HCT116 (cell line): ENCODE results near the gene ANKRD23. TPM values are rescaled to one million over a fixed set of nuclear protein-coding genes. Genes with fewer than 3 reads are reported as not detected.

ENCODE experiments used
- ATAC-seq: fragments of 200-7000 bp; cut with Tn5 transposase; 2 replicates; pipeline ENCODE4 v1.9.1; 2020; ENCODE audit warnings: mild to moderate bottlenecking, moderate library complexity
- BruUV-seq: library from RNA; stranded (reverse); fragments of 400-500 nt; replicated peaks from 2 replicates; lab custom pipeline; 2021; lab: Mats Ljungman, UMichigan
- CTCF ChIA-PET: fragments of 300-600 bp; sonication (Branson Sonifier 250); formaldehyde crosslinking; loops from one replicate; lab custom pipeline; 2021; ENCODE audit warnings: antibody characterized with exemption; lab: Charles Lee
- POLR2A ChIA-PET: fragments of 300-600, 350-600 bp; sonication (Branson Sonifier 250); formaldehyde crosslinking; loops from one replicate; lab custom pipeline; 2021; ENCODE audit warnings: antibody characterized with exemption; lab: Charles Lee
- RAD21 ChIA-PET, 2 experiments: fragments of 300-600 bp; sonication (Branson Sonifier 250); formaldehyde crosslinking; loops; one replicate each; lab custom pipeline; 2023; ENCODE audit warnings: low total read pairs in 2 of 2; ENCODE audit not compliant: uncharacterized antibody in 2 of 2, unreplicated experiment in 2 of 2, low non-redundant PET in 1 of 2; lab: Charles Lee
- DNase-seq: peaks from one replicate; pipeline ENCODE4 v3.0.0-alpha.2; 2010; ENCODE audit warnings: low read depth, low spot score
- H2AFZ ChIP-seq: fragments of 200-600 bp; shearing (Covaris generic), sonication (generic); 2 replicates; pipeline ENCODE4 v1.6.1; 2017; ENCODE audit warnings: low read depth, mixed run types, mixed read lengths, antibody characterized with exemption, low read length; ENCODE audit not compliant: poor library complexity, severe bottlenecking
- H3K27ac ChIP-seq: 2 replicates; pipeline ENCODE4 v1.5.1; 2012; ENCODE audit warnings: low read depth, low read length
- H3K27me3 ChIP-seq: fragments of 200-600 bp; sonication (generic); 2 replicates; pipeline ENCODE4 v1.6.1; 2016; ENCODE audit warnings: mixed run types, low read length, mixed read lengths; ENCODE audit not compliant: insufficient read depth
- H3K36me3 ChIP-seq, 2 experiments: fragments of 200-500 bp in 1 of 2; fragments of 200-600 bp in 1 of 2; sonication (Bioruptor generic) in 1 of 2; sonication (generic) in 1 of 2; 2 replicates each; pipeline versions ENCODE4 v1.5.1 to v1.6.1; 2014 to 2016; ENCODE audit warnings: low read length in 2 of 2, inconsistent platforms in 1 of 2, mixed read lengths in 1 of 2, mixed run types in 1 of 2; ENCODE audit not compliant: insufficient read depth in 2 of 2, control insufficient read depth in 1 of 2
- H3K4me1 ChIP-seq, 2 experiments: fragments of 200-600 bp in 1 of 2; sonication (generic) in 1 of 2; 2 replicates each; pipeline versions ENCODE4 v1.5.1 to v1.6.1; 2012 to 2017; ENCODE audit warnings: low read length in 2 of 2, inconsistent platforms in 1 of 2, mild to moderate bottlenecking in 1 of 2, mixed read lengths in 1 of 2, mixed run types in 1 of 2, moderate library complexity in 1 of 2; ENCODE audit not compliant: insufficient read depth in 2 of 2, control insufficient read depth in 1 of 2
- H3K4me2 ChIP-seq: fragments of 200-600 bp; sonication (generic); 2 replicates; pipeline ENCODE4 v1.6.1; 2017; ENCODE audit warnings: mixed run types, low read length, mixed read lengths
- H3K4me3 ChIP-seq, 2 experiments: fragments of 200-600 bp in 1 of 2; sonication (generic) in 1 of 2; replicated peaks in 1 of 2; 2 replicates each; pipeline ENCODE4 v1.5.1; 2011 to 2016; ENCODE audit warnings: low read length in 2 of 2, control low read depth in 1 of 2, low read depth in 1 of 2, mild to moderate bottlenecking in 1 of 2, mixed read lengths in 1 of 2, mixed run types in 1 of 2
- H3K79me2 ChIP-seq: fragments of 200-600 bp; sonication (generic); 2 replicates; pipeline ENCODE4 v1.6.1; 2017; ENCODE audit warnings: mild to moderate bottlenecking, mixed run types, low read length, moderate library complexity, mixed read lengths; ENCODE audit not compliant: insufficient read depth
- H3K9ac ChIP-seq: fragments of 200-600 bp; sonication (generic); 2 replicates; pipeline ENCODE4 v1.6.1; 2016; ENCODE audit warnings: low read length, mixed read lengths
- H3K9me2 ChIP-seq: fragments of 200-600 bp; sonication (generic), shearing (Covaris generic); 2 replicates; pipeline ENCODE4 v1.6.1; 2017; ENCODE audit warnings: mixed run types, mild to moderate bottlenecking, moderate library complexity; ENCODE audit not compliant: insufficient read depth
- H3K9me3 ChIP-seq, 2 experiments: fragments of 200-500 bp in 1 of 2; fragments of 200-600 bp in 1 of 2; sonication (Bioruptor generic) in 1 of 2; sonication (generic) in 1 of 2; 2 replicates each; pipeline ENCODE4 v1.6.1; 2014 to 2017; ENCODE audit warnings: low read length in 2 of 2, mixed read lengths in 2 of 2, inconsistent platforms in 1 of 2, low read depth in 1 of 2, mild to moderate bottlenecking in 1 of 2, mixed run types in 1 of 2, moderate library complexity in 1 of 2; ENCODE audit not compliant: control insufficient read depth in 1 of 2, insufficient read depth in 1 of 2
- H4K20me1 ChIP-seq: fragments of 200-600 bp; sonication (generic), shearing (Covaris generic); 2 replicates; pipeline ENCODE4 v1.6.1; 2017; ENCODE audit warnings: mixed run types, mild to moderate bottlenecking, moderate library complexity; ENCODE audit not compliant: insufficient read depth
- EZH2phosphoT487 ChIP-seq: fragments of 200-600 bp; IDR thresholded peaks from 2 replicates; pipeline ENCODE4 v1.6.1; 2018; ENCODE audit warnings: antibody characterized with exemption, borderline replicate concordance
- POLR2AphosphoS5 ChIP-seq: IDR thresholded peaks from 2 replicates; pipeline ENCODE4 v1.6.1; 2011; ENCODE audit warnings: mild to moderate bottlenecking, low read depth, low read length, moderate library complexity
- RAD21 ChIP-seq: IDR thresholded peaks from 2 replicates; pipeline ENCODE4 v1.6.1; 2012; ENCODE audit warnings: low read depth, mild to moderate bottlenecking
- intact Hi-C: fragments of 100-400 bp; cut with micrococcal nuclease; formaldehyde crosslinking; loops from 2 replicates; pipeline ENCODE4 v1.10.0; 2022
- total RNA-seq: library from RNA; stranded (reverse); gene quantifications from one replicate; pipeline ENCODE4 v1.2.1, GENCODE V29; 2021; ENCODE audit not compliant: unreplicated experiment
- TF ChIP-seq, protein P1 (sequence below): IDR thresholded peaks from 2 replicates; pipeline ENCODE4 v1.6.1; 2012; ENCODE audit warnings: low read depth

Gene ANKRD23
- total RNA-seq, 1 experiment from 2014 or later, result 1.4 TPM

DNA sequence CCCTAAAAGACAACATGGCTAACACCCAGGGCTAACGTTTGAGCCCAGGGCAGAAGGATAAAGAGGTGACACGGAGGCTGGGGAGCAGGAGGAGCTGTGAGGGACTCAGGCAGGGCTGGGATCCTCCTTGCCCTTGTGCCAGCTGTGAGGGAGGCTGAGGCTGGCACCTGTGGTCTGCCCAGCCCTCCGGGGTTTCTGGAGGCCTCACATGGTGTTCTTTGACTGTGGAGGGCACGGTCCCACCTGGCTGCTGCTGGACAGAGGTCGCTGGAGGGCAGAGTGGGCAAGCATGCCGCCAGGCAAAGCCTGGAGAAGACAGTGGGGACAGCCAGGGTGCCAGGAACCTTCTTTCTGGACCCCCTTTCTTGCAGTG is 54.6 kb downstream of the ANKRD23 start:
- H3K27me3 ChIP-seq, result no peaks in the 10 kb centered on the region
- H3K9ac ChIP-seq, result no peak overlapping the region
- H3K4me1 ChIP-seq, result peaks cover 32 to 39% of the 10 kb centered on the region in 2 experiments
- CTCF ChIA-PET, result no interaction called here
- no peaks in the 10 kb centered on the region for H3K9me3 ChIP-seq
- no peak overlapping the region for H3K4me3 ChIP-seq
- H3K27ac ChIP-seq, result no peak overlapping the region
- no peak overlapping the region for H3K4me2 ChIP-seq
- peaks cover 5% of the 10 kb centered on the region; the same call in 1 of the 2 replicates for H3K79me2 ChIP-seq
- H3K9me2 ChIP-seq, result no peaks in the 10 kb centered on the region
- no peak overlapping the region for H2AFZ ChIP-seq
- no peak for ATAC-seq
- no peak for TF ChIP-seq POLR2AphosphoS5
- TF ChIP-seq RAD21, result no peak
- TF ChIP-seq EZH2phosphoT487, result no peak
- TF ChIP-seq, protein P1, sequence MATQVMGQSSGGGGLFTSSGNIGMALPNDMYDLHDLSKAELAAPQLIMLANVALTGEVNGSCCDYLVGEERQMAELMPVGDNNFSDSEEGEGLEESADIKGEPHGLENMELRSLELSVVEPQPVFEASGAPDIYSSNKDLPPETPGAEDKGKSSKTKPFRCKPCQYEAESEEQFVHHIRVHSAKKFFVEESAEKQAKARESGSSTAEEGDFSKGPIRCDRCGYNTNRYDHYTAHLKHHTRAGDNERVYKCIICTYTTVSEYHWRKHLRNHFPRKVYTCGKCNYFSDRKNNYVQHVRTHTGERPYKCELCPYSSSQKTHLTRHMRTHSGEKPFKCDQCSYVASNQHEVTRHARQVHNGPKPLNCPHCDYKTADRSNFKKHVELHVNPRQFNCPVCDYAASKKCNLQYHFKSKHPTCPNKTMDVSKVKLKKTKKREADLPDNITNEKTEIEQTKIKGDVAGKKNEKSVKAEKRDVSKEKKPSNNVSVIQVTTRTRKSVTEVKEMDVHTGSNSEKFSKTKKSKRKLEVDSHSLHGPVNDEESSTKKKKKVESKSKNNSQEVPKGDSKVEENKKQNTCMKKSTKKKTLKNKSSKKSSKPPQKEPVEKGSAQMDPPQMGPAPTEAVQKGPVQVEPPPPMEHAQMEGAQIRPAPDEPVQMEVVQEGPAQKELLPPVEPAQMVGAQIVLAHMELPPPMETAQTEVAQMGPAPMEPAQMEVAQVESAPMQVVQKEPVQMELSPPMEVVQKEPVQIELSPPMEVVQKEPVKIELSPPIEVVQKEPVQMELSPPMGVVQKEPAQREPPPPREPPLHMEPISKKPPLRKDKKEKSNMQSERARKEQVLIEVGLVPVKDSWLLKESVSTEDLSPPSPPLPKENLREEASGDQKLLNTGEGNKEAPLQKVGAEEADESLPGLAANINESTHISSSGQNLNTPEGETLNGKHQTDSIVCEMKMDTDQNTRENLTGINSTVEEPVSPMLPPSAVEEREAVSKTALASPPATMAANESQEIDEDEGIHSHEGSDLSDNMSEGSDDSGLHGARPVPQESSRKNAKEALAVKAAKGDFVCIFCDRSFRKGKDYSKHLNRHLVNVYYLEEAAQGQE, result no peak
- TF ChIP-seq, all 23 proteins: peak for 0
- intact Hi-C loops, result no loop called here
- RAD21 ChIA-PET, result no interaction called here
- POLR2A ChIA-PET, result interaction anchor here (0.5 kb wide), 1 partner anchor 14 kb away, joined by 3 read pairs; no protein-coding TSS in a partner anchor
- DNase-seq, result no peak
- Histone ChIP-seq H4K20me1 (no peaks in the 10 kb centered on the region), H3K36me3 (no peaks in the 10 kb centered on the region)
- no TSS peak for BruUV-seq
